AG08395 (cell line): ENCODE measurements around the gene TAF11.
"Not testable (repeated sequence)": the region's sequence is repeated elsewhere in the genome, so short reads cannot be mapped to it uniquely, and the experiment has no call there.

ENCODE experiments used
- DNase-seq: peaks from one replicate; pipeline ENCODE4 v3.0.0; 2012; ENCODE audit warnings: mixed read lengths, low spot score

Gene TAF11

DNA sequence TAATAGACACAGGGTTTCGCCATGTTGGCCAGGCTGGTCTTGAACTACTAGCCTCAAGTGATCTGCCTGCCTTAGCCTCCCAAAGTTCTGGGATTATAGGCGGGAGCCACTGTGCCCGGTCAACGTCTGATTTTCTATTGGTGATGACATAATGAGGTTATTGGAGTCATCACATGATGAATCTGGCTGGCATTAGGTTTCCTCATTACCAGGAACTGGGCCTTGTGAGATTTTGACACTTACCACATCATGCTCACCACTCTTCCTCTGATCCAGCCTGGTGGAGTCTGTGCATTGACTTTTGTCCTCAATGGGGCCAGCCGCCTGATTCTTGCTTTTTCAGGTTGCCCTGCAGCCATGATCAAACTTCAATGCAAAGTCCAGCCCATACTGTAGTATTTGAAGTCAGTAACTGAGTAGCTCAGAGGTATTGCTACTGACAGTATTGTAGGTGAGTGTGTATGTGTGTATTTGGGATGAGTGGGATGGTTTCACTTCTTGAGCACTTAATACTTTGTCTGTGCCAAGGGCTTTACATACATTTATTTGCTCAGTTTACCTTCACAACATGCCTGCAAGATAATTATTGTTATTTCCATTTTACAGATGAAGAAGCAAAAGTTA is 17.3 kb upstream of the TAF11 start:
- DNase-seq = no peak

DNA sequence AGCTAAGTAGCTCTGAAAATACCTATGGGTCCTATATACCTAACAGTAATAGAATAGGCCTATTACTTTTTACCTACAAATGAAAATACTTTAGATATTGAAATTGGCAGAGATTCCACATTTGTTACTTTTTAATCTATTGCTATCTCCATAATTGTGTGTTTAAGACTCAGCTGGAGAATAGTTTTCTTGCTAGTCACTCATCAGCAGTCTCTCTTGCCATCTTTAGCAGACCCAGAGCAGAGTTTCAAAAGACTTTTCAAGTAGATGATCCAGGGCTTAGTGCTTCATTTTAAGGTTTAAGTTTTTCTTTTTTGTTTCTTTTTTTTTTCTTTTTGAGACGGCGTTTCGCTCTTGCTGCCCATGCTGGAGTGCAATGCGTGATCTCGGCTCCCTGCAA is 14.1 kb upstream of the TAF11 start:
- peak; percentile 34 for DNase-seq

DNA sequence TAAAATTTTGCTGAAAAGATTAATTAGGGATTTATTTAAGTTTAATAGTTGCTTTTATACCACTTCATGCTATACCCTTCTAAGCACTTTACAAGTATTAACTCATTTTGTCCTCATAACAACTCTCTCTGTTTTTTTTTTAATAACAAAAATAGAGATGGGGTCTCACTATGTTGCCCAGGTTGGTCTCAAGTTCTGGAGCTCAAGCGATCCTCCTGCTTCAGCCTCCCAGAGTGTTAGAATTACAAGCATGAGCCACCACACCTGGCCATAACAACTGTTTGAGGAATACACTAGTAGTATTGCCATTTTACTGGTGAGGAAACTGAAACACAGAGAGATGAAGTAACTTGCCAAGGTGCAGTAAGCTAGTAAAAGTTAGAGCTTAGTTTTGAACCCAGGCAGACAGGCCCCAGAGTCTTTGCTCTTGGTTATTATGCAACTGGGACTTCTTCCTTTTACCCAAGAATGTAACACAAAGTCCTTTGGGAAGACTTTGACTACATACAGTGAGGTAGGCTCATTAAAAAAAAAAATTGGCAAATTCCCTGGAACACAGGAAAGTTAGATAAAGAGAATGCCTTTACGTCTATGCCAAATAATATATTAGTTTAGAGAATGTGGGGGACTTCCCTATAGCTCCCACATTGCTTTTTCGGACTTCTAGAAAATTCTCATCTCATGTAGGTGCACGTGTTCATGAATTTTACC is 12.6 kb upstream of the TAF11 start:
- no peak for DNase-seq

DNA sequence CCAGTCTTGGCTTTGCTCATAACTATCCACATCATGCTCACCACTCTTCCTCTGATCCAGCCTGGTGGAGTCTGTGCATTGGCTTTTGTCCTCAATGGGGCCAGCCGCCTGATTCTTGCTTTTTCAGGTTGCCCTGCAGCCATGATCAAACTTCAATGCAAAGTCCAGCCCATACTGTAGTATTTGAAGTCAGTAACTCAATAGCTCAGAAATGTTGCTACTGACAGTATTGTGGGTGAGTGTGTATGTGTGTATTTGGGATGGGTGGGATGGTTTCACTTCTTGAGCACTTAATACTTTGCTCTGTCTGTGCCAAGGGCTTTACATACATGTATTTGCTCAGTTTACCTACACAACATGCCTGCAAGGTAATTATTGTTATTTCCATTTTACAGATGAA is 11.9 kb upstream of the TAF11 start:
- not testable (repeated sequence) for DNase-seq

DNA sequence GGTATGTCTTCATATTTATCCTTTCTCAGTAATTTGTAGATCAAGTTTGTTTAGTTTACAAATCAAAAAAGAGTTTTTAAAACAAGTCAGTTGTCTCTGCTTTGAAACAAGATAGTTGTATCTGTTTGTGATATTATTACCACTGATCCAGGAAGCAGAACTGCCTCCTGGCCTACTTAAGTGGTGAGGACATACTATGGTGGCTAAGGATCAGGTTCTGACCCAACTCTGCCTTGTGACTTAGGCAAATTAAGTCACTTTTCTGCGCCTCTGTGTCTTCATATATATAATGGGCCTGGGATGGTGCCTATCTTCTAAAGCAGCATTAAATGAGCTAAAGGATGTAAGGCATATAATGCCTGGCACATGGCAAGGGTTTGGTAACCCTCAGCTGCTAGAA is 9.9 kb upstream of the TAF11 start:
- DNase-seq = no peak

DNA sequence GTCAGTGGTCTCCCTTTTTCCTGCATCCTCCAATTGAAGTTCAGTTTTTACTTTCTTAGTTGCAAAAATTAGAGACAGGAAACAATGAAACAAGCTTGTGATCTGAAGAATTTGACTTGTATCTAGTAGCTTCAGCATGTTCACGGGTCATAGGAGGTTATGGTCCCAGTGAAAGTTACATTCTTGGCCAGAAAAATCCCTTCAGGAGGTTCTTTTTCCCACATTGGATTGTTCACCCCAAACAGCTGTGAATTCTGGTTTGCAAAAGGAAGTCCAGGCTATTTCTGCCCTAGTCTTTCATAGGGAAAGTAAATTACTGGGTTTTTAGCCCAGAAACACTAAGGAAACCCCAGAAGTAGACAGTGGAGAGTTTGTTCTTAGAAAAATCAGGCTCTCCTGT is 9.3 kb upstream of the TAF11 start:
- DNase-seq = no peak

DNA sequence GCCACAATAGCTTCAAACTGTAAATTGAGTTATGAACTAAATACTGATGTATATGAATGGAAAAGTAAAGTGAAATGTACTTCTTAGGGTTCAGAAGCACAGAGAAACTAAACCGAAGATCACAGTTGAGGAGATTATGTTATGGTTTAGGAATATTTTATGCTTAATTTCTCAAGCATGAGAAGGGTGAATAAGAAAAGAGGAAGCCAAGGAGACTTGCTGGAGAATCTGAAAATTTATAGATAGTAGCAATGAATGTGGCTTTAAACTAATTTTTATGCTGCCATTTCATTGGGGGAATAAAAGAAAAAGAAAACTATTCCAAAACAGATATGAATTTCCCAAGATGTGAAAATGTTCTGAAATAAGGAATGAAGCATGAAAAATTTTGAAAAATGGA is 6.9 kb upstream of the TAF11 start:
- DNase-seq = no peak

DNA sequence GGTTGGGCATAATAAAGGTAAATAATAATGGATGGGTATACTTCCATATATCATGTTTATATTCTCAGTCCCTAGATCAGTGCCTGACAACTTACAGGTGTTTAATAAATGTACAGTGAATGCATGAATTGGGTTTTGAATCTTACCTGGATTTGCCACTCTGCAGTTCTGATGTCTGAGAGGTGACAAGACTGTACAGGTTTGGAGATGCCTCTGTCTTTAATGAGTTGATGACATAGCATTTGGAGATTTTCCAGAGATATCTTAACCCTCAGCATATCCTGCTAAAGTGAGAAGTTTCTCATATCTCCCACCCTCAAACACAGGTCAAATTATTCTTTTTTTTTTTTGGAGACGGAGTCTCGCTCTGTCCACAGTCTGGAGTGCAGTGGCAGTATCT is 3.5 kb upstream of the TAF11 start:
- no peak for DNase-seq

DNA sequence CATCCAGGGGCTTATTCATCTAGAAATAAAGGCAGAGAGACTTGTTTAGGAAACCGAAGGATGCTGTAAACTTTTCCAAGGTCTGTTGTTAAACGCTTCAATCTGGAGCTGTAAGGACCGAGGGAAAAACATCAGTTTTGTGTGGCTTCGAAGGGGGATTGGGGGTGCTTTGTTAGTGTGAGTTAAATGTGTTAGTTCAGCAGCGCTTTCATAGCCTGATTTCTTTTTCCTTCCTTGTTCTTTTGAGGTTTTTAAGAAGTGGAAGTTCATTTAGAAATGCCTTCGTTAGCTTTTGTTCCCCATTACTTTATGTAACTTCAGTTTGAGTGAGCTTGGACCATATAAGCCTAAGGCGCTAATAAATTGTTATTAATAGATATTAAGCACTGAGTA is 2.7 kb upstream of the TAF11 start:
- no peak for DNase-seq

DNA sequence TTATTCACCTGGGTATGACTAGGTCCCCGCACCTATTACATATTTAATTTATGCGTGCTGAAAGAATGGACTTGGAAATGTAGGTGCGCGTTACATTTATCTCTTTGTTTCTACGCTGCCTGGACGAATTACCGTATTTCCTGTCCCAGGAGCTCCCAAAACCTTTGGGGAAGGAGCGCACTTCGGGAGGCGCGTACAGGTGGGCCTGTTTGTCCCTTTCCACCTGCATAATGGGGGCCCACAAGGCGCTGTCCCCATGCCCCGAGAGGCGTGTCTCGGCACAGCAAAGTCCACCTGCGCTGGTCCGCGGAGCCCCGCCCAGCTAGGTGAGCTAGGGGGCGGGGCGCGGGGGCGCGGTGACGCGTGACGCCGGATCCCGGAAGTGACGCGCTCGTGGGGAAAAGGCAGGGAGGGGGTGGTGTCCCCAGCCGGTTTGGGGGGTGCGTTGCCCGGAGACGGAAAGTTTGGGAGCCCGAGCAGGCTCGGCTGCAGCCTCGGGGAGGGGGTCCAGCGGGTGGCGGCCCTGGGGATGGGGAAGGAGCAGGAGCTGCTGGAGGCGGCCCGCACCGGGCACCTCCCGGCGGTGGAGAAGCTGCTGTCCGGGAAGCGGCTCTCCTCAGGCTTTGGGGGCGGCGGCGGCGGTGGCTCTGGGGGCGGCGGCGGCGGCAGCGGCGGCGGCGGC is 1.2 kb upstream of the TAF11 start, which contains the start of gene ANKS1A:
Gene ANKS1A (plus strand): TSS at position 382 of the 682 bp plus-strand sequence. CDS start 148 bp downstream, at position 530.
- DNase-seq = peak; percentile 64

DNA sequence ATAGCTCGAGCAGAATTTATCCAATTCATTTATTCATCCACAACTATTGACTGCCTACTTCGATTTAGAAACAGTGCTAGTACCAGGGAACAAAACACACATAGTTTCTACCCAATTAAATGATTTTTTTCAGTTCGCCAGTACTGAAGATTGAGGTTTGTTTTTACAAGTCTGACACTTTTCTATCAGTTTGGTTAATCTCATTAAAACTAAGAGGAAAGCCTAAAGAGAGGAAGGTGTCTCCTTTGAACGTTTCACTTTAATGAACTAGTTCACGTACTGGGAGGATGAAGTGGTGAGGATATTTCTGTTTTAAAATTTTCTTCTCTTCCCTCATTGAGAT is 643 bp upstream of the TAF11 start:
- no peak for DNase-seq

DNA sequence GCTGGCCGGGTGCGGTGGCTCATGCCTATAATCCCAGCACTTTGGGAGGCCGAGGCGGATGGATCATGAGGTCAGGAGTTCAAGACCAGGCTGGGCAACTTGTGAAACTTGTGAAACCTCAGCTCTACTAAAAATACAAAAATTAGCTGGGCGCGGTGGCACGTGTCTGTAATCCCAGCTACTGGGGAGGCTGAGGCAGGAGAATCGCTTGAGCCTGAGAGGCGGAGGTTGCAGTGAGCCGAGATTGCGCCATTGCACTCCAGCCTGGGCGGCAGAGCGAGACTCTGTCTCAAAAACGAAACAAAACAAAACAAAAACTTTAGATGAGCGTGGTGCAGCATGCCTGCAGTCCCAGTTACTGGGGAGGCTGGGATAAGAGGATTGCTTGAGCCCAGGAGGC is 2.0 kb downstream of the TAF11 start:
- DNase-seq = not testable (repeated sequence)

DNA sequence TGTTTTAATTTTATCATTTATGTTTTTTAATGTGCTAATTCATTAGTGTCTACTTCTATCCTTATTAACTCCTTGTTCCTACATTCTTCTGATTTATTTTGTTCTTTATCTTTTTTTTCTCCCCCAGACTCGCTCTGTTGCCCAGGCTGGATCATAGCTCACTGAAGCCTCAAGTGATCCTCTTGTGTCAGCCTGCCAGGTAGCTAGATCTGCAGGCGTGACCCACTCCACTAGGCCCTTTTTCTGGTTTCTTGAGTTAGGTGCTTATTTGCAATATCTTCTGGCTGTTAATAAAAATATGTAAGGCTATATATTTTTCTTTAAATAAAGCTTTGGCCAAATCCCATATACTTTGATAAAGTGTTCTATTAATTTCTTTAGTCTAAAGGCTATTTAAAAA is 2.8 kb downstream of the TAF11 start:
- no peak for DNase-seq

DNA sequence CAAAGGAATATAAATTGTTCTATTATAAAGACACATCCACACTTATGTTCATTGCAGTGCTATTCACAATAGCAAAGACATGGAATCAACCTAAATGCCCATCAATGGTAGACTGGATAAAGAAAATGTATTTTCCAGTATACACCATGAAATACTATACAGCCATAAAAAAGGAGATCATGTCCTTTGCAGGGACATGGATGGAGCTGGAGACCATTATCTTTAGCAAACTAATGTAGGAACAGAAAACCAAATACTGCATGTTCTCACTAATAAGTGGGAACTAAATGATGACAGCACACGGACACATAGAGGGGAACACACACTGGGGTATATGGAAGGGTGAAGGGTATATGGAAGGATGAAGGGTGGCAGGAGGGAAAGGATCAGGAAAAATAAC is 3.8 kb downstream of the TAF11 start:
- not testable (repeated sequence) for DNase-seq

DNA sequence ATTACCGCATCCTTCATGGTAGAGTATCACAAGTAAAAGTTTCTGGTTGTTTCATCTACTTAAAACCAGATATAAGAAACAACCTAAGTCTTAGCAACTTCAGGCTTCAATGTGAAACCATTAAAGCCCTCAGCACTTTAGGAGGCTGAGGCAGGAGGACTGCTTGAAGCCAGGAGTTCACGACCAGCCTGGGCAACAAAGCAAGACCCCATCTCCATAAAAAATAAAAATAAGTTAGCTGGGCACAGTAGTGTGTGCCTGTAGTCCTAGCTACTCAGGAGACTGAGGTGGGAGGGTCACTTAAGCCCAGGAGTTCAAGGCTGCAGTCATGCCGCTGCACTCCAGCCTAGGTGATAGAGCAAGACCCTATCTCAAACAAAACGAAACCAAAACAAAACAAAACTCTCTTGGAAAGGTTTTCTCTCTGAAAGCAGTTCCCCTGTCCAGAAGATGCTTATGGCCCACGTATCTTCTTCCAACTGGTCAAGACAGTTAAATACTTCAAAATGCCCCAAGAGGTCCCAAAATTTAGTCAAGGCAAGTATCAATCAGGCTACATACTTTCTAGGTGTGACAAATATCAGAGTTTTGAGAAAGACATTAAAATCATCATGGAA is 9.9 kb downstream of the TAF11 start:
- no peak for DNase-seq

DNA sequence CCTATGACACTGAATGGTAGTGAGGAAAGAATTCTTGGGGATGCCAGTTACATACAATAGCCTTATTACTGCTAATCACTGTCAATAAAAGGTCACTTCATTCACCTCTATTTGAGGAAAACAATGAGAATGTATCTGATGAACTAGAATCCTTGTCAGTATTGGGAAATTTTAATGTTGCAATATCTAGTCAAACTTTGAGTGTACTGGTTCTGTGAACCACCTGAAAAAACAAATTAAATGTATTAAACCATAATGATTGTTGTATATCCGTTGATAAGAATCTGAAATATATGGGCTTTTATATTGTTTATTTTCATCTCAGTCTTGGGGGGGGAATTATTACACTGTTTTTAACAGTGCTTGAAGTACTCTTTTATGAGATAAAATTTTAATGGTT is 10.6 kb downstream of the TAF11 start:
- DNase-seq = no peak

DNA sequence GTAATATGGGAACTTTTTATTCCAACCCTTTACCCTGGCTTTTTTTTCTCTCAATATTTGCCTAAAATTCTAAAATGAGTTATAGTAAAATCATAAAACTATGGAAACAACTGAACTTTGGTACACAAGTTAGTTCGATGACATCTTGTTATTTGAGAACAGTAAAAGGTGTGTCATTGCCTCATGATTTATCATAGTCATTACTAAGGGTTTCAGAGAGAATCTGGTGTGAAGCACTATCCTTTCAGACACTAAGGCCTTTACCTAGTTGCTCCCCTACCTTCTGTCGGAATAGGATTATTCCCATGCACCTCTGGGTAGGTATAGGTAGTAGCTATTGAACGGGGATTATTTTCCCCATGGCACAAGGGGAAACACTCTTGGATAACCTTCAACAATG is 11.4 kb downstream of the TAF11 start:
- no peak for DNase-seq

DNA sequence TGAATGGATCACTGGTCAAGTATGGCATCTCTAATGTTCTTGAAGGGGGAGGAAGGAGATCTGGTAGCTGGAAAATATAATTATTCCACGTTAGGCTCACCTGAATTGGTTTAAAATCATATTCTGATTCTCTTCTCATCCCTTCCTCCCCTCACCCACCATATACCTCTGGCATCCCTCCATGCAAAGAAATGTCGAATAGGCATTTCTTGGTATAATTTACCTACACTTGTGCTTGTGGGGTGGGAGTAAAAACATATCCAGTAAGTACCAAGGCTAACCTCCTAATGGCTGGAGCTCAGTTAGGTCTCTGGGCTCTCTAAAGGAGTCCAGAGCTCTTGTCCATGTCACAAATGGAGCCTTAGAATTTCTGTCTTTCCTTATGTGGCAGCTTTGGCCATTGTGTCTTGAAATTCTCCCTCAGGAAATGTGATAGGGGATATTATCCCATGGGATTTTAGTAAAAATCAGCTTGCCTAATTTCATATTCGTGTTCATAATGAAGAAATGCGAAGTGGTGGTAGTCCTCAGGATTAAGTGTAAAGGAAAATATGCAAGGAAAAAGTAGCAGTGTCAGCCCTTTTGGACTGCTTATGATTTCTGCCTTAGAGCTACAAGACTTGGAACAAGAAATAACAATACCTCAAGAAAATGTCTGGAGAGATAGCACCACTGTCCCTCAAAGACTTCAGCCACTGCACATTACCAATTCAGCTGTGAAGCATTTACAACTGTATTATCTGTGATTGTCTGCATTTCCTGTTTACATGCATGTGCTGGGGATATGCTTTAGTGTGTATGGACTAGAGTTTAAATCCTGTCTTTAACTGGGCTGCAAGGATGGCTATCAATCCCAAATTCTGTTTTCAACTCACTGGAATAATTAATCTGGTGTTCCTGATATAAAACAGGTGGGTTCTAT is 12.3 kb downstream of the TAF11 start:
- no peak for DNase-seq

DNA sequence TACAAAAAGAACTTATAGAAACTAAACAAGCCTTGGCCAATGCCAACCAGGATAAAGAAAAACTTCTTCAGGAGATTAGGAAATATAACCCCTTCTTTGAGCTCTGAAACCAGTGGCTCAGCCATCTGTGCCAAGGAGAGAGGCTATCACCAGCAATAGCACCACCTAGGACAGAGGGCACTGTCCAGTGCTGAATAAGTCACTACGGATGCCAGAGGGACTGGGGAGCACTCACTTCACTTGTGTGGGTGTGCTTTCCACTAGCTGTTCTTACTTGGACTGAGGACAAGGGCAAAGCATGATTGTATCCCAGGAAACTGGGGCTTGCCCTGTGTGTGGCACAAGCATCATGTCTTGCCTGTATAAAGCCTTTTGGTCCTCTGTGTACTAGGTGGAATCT is 15.5 kb downstream of the TAF11 start:
- no peak for DNase-seq

DNA sequence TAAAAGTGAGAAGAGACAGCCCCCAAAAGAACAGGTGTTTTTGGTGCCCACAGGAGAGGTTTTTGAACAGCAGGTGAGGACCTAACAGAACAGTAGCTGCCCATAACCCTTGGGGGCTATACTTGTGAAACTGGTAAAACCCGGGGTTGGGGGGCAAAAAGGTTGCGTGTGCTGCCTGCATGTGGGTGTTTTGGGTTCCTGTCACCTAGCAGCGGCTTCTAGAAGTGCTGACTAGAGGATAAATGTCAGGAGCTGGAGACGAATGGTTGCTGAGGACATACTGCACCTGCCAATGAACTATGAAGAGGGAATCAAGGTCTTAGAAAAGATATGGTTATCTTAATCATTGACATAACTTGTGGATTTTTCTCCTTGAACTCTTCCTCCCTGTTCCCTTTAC is 16.0 kb downstream of the TAF11 start:
- DNase-seq = no peak

DNA sequence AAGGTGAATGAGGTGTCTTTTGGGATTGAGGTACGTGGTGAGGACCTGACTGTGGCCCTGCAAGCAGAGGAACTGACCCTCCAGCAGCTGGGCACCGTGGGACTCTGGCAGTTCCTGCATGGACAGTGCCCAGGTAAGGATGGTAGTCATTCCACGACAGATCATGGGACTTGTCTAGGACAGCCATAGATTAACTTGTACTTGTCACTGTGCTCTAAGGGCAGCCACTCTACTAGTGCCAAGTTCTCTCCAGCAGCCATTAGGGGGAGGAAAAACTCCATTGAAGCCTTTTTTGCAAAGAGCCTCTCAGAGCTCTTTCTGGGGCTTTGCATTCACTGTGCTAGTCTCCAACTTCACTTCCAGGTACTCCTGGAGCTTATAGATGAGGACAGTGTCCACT is 20.4 kb downstream of the TAF11 start:
- no peak for DNase-seq

DNA sequence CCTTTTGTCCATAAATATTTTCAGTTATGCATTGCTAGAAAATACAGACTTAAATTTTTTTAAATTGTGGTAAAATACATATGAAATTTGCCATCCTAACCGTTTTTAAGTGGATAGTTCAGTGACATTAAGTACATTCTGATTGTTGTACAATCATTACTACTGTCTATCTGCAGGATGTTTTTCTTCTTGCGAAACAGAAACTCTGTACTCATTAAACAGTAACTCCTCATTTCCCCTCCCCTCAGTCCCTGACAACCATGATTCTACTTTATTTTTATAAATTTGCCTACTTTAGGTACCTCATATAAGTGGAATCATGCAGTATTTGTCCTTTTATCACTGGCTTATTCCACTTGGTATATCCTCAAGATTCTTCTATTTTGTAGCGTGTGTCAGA is 21.3 kb downstream of the TAF11 start:
- DNase-seq = no peak
